Subcutaneous adipose tissue (tissue), 4 donors: ENCODE results near the gene L3MBTL2. TPM values are rescaled to one million over a fixed set of nuclear protein-coding genes. Genes with fewer than 3 reads are reported as not detected.

ENCODE experiments used
- total RNA-seq, 4 donors: library from RNA; depleted of rRNA; stranded (reverse); fragments of >200 nt; gene quantifications; one replicate each; pipeline ENCODE4 v1.1.0, GENCODE V29; 2016
- TF ChIP-seq, protein P1 (sequence below): fragments of 450-650 bp; IDR thresholded peaks from one replicate; pipeline ENCODE4 v1.5.1; 2016; ENCODE audit warnings: low read depth, mild to moderate bottlenecking, control low read depth, antibody characterized with exemption, moderate library complexity

The L3MBTL2 gene
- total RNA-seq, 4 donors from 2014 or later = 7.0 to 19.4 (median 12.4) TPM

- TF ChIP-seq, protein P1, sequence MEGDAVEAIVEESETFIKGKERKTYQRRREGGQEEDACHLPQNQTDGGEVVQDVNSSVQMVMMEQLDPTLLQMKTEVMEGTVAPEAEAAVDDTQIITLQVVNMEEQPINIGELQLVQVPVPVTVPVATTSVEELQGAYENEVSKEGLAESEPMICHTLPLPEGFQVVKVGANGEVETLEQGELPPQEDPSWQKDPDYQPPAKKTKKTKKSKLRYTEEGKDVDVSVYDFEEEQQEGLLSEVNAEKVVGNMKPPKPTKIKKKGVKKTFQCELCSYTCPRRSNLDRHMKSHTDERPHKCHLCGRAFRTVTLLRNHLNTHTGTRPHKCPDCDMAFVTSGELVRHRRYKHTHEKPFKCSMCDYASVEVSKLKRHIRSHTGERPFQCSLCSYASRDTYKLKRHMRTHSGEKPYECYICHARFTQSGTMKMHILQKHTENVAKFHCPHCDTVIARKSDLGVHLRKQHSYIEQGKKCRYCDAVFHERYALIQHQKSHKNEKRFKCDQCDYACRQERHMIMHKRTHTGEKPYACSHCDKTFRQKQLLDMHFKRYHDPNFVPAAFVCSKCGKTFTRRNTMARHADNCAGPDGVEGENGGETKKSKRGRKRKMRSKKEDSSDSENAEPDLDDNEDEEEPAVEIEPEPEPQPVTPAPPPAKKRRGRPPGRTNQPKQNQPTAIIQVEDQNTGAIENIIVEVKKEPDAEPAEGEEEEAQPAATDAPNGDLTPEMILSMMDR = no peak
Measured at GRCh38 chr22:41177622-41178424, 27.3 kb upstream of the L3MBTL2 start.

- TF ChIP-seq, protein P1 = no peak
Measured at GRCh38 chr22:41178425-41178975, 26.6 kb upstream of the L3MBTL2 start.

DNA sequence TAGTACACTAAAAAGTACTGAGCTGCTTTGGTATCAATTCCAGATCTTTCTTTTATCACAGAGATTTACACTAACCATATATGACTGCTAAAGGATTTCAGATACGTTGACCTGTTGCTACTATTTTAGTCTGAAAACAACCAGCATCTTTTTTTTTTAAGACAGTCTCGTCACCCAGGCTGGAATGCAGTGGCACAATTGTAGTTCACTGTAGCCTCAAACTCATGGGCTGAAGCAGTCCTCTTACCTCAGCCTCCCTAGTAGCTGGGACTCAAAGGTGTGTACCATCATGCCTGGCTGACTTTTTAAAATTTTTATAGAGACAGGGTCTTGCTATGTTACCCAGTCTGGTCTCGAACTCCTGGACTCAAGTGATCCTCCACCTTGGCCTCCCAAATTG lies 24.2 kb upstream of the L3MBTL2 start:
- TF ChIP-seq, protein P1 = no peak

DNA sequence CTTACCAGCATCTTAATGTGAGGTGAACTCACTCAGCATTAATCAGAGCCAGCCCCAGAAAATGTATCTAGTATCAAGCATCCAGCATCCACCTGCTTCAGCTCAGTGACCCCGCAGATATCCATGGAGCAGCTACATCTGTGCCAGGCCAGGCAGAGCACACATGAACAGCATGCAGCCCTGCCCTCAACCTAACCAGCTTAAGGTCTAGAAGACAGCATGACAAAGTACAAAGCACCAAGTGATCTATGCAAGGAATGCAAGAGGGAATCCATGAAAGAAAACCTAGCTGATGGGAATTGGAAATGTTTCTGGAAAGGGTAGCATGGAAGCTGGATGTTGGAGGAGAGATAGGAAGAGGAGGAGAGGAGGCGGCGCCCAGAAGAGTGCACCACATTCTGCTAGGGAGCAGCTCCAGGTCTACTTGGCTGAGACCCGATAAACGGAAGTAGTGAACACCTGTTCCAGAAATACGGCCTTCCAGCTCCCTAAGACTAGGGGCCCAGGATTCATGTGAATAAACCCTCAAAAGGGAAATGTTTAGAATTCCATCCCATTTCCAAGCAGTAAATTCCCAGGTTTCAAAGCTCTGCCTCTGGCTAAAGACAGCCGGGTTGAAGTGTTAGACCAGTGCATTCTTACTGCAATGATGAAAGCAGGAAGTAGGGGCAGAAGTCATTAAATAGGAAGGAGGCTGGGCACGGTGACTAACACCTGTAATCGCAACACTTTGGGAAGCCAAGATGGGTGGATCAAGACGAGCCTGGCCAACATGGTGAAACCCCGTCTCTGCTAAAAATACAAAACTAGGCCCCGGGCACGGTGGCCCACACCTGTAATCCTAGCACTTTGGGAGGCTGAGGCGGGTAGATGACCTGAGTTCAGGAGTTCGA lies 23.5 kb upstream of the L3MBTL2 start:
- TF ChIP-seq, protein P1 = no peak

DNA sequence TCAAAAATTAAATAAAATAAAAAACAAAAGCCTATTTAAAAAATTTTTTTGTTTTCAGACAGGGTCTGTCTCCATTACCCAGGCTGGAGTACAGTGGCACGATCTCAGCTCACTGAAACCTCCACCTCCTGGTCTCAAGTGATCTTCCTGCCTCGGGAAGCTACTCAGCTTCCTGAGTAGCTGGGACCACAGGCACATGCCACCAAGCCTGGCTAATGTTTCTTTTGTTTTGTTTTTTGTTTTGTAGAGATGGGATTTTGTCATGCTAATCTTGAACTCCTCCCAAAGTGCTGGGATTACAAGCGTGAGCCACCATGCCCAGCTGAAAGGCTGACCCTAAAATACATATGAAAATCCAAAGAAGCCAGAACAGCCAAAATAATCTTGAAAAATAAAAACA lies 20.4 kb upstream of the L3MBTL2 start:
- TF ChIP-seq, protein P1 = no peak

DNA sequence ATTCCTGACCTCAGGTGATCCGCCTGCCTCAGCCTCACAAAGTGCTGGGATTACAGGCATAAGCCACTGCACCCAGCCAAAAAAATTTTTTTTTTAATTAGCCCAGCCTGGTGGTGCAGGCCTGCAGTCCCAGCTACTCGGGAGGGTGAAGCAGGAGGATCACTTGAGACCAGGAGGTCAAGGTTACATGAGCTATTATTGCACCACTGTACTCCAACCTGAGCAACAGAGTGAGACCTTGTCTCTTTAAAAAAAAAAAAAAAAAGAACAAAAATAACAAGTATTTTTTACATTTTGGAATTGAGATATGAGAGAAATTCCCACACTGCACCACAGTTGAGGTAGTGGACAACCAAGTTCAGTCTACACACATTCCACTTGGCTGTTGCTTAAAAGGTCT lies 13.6 kb upstream of the L3MBTL2 start:
- TF ChIP-seq, protein P1 = no peak

- TF ChIP-seq, protein P1 = no peak
Measured at GRCh38 chr22:41193829-41194228, 11.3 kb upstream of the L3MBTL2 start.
